HG02571 (cell line): ENCODE measurements around the gene C4B.

Experiments used
- ATAC-seq: cut with Tn5 transposase; IDR thresholded peaks from one replicate; pipeline ENCODE4 v1.9.1; 2021; ENCODE audit warnings: mild to moderate bottlenecking, moderate library complexity; ENCODE audit not compliant: unreplicated experiment

Gene C4B

DNA sequence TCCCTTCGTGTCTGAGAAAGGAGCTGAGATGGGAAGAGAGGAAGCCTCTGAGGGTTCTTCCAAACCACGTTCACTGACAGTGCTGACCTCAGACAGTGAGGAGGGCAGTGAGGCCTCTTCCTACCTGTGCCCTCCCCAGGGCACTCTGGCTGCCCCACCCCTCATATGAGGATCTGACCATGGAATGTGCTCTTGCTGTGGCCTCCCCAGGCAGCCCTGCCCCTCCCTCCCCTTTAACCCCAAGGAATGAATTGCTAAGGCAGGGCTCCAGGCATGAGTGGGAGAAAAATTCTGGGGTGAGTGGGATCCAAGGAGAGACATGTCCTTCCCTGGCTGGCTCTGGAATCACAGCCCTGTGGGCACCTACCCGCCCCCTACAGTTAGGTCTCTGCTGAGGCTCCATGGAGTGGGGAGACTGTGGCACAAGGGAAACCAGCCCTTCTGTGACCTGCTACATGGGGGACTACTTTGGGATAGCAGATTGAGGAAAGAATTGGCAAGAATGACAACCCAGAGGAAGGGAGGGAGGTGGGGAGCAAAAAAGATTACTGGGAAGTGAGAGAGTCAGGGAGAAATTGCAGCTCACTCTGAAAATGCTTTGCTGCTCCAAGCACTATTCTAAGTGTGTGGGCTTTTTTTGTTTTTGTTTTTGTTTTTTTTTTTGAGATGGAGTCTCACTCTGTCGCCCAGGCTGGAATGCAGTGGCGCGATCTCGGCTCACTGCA lies 65.1 kb downstream of the C4B start:
- no peak for ATAC-seq

GRCh38 chr6:32081168-32081990 lies 66.8 kb downstream of the C4B start:
- ATAC-seq = no peak

DNA sequence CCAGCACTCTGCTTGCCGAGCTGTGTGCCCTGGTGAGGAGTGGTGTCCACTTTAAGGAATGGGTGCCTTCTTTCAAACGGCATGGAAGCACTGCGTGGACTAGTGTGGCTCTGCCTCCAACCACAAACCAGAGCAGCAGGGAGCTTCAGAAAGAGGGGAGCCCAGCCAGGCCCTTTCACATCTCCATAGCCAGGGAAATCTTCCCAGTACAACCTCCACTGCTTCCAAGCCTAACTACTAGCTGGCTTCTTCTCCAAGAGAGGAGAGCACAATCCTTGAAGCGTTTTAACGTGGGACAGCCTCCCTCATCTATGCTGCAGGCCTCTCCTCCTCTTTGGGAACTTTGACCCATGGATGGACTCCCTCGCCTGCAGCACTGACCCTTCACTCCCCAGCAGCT lies 67.9 kb downstream of the C4B start:
- ATAC-seq = no peak

GRCh38 chr6:32082935-32083334 lies 68.3 kb downstream of the C4B start:
- no peak for ATAC-seq

- no peak for ATAC-seq
These were observed 69.5 kb downstream of the C4B start for GRCh38 chr6:32083812-32084768.

GRCh38 chr6:32084780-32085179 lies 70.2 kb downstream of the C4B start:
- ATAC-seq = no peak
